GM21367 (cell line): ENCODE results near the gene ADAMTSL5.
"Not testable (repeated sequence)": the region's sequence is repeated elsewhere in the genome, so short reads cannot be mapped to it uniquely, and the experiment has no call there.

Experiments
- ATAC-seq: cut with Tn5 transposase; IDR thresholded peaks from one replicate; pipeline ENCODE4 v1.9.1; 2021; ENCODE audit not compliant: unreplicated experiment

Gene ADAMTSL5

DNA sequence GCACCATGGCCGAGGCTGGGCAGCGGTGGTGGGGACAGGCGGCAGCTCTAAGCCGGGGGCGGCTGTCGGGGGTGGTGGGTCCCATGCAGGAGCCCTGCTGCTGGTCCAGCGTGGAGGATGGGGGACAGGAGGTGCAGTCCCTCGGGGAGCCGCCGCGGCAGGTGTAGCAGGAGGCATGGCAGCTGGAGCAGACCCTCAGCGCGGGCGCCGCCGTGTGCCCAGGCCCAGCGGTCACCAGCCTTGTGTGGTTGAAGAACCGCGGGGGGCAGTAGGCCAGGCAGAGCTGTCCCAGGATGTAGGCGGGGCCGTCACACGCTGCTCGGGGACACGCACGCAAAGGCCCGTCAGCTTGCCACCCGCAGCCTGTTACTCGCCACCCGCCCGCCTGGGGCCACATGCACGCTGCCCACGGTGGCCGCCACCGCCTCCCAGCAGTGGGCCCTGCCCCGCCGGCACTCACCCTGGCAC, 30.9 kb downstream of the ADAMTSL5 start:
- no peak for ATAC-seq

GRCh38 chr19:1481224-1481892, 31.5 kb downstream of the ADAMTSL5 start:
- no peak for ATAC-seq

- ATAC-seq = no peak
Observed at GRCh38 chr19:1478934-1479707, 33.7 kb downstream of the ADAMTSL5 start, which contains the start of gene C19orf25. Gene C19orf25, minus strand, starts transcription at chr19:1479215. Its CDS starts 312 bp downstream, at chr19:1478903.

- ATAC-seq = not testable (repeated sequence)
Observed at GRCh38 chr19:1477056-1477455, 35.8 kb downstream of the ADAMTSL5 start.

GRCh38 chr19:1475751-1476437, 36.9 kb downstream of the ADAMTSL5 start:
- no peak for ATAC-seq

GRCh38 chr19:1474765-1475351, 38.0 kb downstream of the ADAMTSL5 start:
- ATAC-seq = no peak

GRCh38 chr19:1474011-1474764, 38.6 kb downstream of the ADAMTSL5 start:
- ATAC-seq = no peak

DNA sequence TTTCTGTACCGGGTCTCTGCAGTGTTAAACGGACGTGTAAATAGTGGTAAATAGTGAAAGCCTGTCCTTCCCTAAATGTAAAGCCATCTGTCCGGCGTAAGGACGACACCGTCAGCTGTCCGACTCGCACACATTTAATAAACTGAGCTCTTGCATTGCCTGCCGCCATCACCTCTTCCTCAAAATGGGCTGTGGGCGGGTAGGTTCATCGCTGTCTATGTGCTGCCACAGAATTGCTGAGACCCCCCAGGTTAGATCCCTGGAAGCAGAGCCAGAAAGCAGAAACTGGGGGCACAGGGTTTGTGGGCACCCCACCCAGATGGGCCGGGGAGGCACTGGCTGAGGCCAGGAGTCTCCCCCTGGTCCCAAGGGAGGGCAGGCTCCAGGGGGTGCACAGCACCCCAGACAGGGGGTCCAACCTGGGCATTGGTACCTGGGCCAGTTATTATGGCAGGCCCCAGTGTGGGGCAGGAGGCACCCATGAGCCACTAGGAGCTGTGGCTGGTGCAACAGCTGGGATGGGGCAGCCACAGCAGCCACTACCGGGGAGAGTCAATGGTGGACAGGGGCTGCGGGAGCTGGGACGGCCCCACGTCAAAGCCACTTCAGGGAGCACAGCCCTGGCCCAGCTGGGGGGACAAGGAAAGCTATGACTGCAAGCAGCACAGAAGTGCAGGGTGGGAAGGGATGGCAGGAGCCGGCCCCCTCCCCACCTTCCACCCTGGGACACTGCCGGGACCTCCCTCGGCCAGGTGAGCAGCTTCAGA, 39.6 kb downstream of the ADAMTSL5 start:
- no peak for ATAC-seq

DNA sequence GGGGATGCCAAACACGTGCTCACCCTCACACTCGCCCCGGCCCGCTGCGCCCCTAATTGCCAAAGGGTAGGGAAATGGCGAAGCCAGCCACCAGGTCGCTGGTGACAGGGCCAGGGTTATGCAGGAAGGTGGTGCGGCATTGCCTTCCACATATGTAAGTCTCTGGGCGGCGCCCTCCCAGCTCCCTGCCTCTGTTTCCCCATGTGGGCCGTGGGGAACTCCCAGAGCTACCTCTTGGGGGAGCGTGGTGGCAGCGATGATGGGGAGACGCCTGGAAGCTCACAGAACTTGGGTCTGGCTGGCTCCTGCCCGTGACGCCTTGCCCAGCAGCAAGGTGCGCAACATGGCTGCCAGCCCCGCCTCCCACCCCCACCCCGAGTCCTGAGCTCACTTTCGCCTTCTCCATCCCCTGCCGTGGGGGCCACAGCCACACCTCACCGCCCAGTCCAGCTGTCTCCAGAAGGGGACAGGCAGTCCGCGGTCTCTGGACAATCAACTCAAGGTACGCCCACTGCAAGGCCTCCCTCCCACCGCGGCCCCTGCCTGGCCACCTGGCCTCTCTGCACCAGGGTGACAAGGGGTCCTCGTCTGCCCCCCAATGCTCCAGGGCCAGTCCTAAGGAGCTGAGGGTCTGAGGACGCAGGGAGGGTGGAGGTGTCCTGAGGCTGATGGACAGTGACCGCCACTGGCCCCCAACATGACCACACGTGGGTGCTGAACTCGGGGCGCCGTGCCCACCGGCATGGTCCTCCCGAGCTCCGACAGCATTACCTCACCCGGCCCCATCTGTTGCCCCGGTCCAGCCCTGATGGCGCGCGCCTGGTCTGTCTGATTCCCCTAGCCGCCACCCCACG, 40.4 kb downstream of the ADAMTSL5 start:
- ATAC-seq = no peak

GRCh38 chr19:1471515-1472160, 41.2 kb downstream of the ADAMTSL5 start:
- ATAC-seq = no peak

DNA sequence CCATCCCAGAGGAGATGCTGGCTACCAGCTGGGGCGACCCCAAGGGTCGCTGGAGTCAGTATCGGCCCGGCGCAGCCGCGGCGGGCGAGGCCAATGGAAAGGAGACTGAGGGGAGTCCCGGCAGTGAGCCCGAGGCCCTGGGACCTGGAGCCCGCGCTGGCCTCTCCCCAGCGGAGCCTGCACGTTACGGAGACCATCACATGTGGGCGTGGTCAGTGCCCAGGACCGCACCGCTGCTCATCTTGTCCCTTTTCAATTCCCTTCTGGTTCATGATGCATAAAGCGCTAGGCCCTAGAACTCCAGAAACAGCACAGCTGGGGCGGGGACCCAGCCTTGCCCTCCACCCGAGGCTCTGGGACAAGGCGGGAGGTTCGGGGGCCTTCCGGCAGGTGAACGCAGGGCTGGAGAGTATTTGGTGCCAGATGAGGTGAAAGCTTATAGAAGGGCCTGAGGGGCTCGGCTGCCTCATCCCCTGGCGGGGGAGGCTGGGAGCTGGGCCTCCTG, 41.8 kb downstream of the ADAMTSL5 start:
- ATAC-seq = no peak

GRCh38 chr19:1470305-1471009, 42.4 kb downstream of the ADAMTSL5 start:
- no peak for ATAC-seq

GRCh38 chr19:1470055-1470304, 42.8 kb downstream of the ADAMTSL5 start:
- no peak for ATAC-seq

DNA sequence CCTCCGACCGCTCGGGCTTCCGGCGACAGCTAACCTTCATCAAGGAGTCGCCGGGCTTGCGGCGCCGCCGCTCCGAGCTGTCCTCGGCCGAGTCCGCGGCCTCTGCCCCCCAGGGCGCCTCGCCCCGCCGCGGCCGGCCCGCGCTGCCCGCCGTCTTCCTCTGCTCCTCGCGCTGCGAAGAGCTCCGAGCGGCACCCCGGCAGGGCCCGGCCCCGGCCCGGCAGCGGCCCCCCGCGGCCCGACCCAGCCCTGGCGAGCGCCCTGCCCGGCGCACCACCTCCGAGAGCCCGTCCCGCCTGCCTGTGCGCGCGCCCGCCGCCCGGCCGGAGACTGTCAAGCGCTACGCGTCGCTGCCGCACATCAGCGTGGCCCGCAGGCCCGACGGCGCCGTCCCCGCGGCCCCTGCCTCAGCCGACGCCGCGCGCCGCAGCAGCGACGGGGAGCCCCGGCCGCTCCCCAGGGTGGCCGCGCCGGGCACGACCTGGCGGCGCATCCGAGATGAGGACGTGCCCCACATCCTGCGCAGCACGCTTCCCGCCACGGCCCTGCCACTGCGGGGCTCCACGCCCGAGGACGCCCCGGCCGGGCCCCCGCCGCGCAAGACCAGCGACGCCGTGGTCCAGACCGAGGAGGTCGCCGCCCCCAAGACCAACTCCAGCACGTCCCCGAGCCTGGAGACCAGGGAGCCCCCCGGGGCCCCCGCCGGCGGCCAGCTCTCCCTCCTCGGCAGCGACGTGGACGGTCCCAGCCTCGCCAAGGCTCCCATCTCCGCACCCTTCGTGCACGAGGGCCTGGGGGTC, 43.4 kb downstream of the ADAMTSL5 start:
- ATAC-seq = no peak

DNA sequence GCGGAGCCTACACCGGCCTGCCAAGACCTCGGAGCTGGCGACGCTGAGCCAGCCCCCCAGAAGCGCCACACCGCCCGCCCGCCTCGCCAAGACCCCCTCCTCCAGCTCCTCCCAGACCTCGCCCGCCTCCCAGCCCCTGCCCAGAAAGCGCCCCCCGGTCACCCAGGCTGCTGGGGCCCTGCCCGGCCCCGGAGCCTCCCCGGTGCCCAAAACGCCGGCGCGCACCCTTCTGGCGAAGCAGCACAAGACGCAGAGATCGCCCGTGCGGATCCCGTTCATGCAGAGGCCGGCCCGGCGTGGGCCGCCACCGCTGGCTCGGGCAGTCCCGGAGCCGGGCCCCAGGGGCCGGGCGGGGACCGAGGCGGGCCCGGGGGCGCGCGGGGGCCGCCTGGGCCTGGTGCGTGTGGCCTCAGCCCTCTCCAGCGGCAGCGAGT, 44.0 kb downstream of the ADAMTSL5 start:
- ATAC-seq = no peak

GRCh38 chr19:1468274-1468820, 44.5 kb downstream of the ADAMTSL5 start:
- ATAC-seq = no peak
